Colonic mucosa (tissue), 4 donors: Measurements from ENCODE around the gene SEC14L6. TPM values are rescaled to one million over a fixed set of nuclear protein-coding genes. Genes with fewer than 3 reads are reported as not detected.
"Not testable (repeated sequence)": the region's sequence is repeated elsewhere in the genome, so short reads cannot be mapped to it uniquely, and the experiment has no call there.

Experiments used
- DNase-seq: peaks from one replicate; pipeline ENCODE4 v3.0.0-alpha.2; 2020
- H3K27ac ChIP-seq: fragments of 200-600 bp; one replicate; pipeline ENCODE4 v1.8.0; 2021
- H3K27me3 ChIP-seq: fragments of 200-600 bp; one replicate; pipeline ENCODE4 v1.8.0; 2021
- H3K36me3 ChIP-seq: fragments of 200-600 bp; one replicate; pipeline ENCODE4 v1.8.0; 2021
- H3K4me1 ChIP-seq: fragments of 200-600 bp; one replicate; pipeline ENCODE4 v1.8.0; 2021; ENCODE audit warnings: mild to moderate bottlenecking
- H3K4me3 ChIP-seq: fragments of 200-600 bp; one replicate; pipeline ENCODE4 v1.8.0; 2021
- H3K9ac ChIP-seq, 2 donors: one replicate each; pipeline ENCODE4 v1.7.0; 2013; ENCODE audit warnings: control low read depth in 2 of 2, low read depth in 2 of 2, low read length in 2 of 2
- H3K9me3 ChIP-seq: fragments of 200-600 bp; one replicate; pipeline ENCODE4 v1.8.0; 2021
- CTCF ChIP-seq: fragments of 200-600 bp; IDR thresholded peaks from one replicate; pipeline ENCODE4 v1.8.0; 2022; ENCODE audit warnings: antibody characterized with exemption, mild to moderate bottlenecking
- intact Hi-C: fragments of 100-400 bp; cut with DNase I; formaldehyde crosslinking; loops from one replicate; pipeline ENCODE4 v1.14.1; 2022
- total RNA-seq, 2 donors: library from RNA; stranded (reverse); fragmentation: NEBNext Ultra II Directional in 1 of 2; extraction: Animal tissue kit (Norgen Biotek cat#: 25700) in 1 of 2; gene quantifications; one replicate each; pipeline ENCODE4 v1.2.1, GENCODE V29; 2021
- donor health status: healthy.
- donor health status: DM: no; HTN: no; CAD: no.
- donor health status: DM: no; HTN: no; CAD: no.

Gene SEC14L6
- total RNA-seq, 2 donors from 2014 or later: not detected

GRCh38 chr22:30564761-30565119, 18.2 kb upstream of the SEC14L6 start:
- no peak overlapping the region for H3K9ac ChIP-seq
- no peak for DNase-seq
- H3K9me3 ChIP-seq: no peaks in the 10 kb centered on the region
- H3K27ac ChIP-seq: no peak overlapping the region
- H3K27me3 ChIP-seq: no peaks in the 10 kb centered on the region
- H3K4me1 ChIP-seq: no peaks in the 10 kb centered on the region
- intact Hi-C loops: no loop called here
- no peaks in the 10 kb centered on the region for H3K36me3 ChIP-seq
- TF ChIP-seq CTCF: no peak
- H3K4me3 ChIP-seq: no peak overlapping the region

GRCh38 chr22:30564045-30564760, 17.7 kb upstream of the SEC14L6 start:
- intact Hi-C loops: no loop called here
- no peak for DNase-seq
- no peaks in the 10 kb centered on the region for H3K9me3 ChIP-seq
- H3K9ac ChIP-seq: no peak overlapping the region
- H3K27ac ChIP-seq: no peak overlapping the region
- no peak for TF ChIP-seq CTCF
- no peaks in the 10 kb centered on the region for H3K4me1 ChIP-seq
- H3K4me3 ChIP-seq: no peak overlapping the region
- no peaks in the 10 kb centered on the region for H3K36me3 ChIP-seq
- no peaks in the 10 kb centered on the region for H3K27me3 ChIP-seq

GRCh38 chr22:30562366-30562765, 15.8 kb upstream of the SEC14L6 start:
- Histone ChIP-seq H3K36me3 (no peaks in the 10 kb centered on the region), H3K27me3 (no peaks in the 10 kb centered on the region), H3K9me3 (no peaks in the 10 kb centered on the region), H3K9ac (no peak overlapping the region), H3K4me3 (no peak overlapping the region), H3K4me1 (no peaks in the 10 kb centered on the region), H3K27ac (no peak overlapping the region)
- TF ChIP-seq CTCF: no peak
- DNase-seq: no peak
- intact Hi-C loops: no loop called here

- H3K4me1 ChIP-seq: no peaks in the 10 kb centered on the region
- H3K4me3 ChIP-seq: no peak overlapping the region
- no peaks in the 10 kb centered on the region for H3K27me3 ChIP-seq
- no peaks in the 10 kb centered on the region for H3K9me3 ChIP-seq
- no peak for TF ChIP-seq CTCF
- intact Hi-C loops: no loop called here
- no peak for DNase-seq
- H3K9ac ChIP-seq: no peak overlapping the region
- no peaks in the 10 kb centered on the region for H3K36me3 ChIP-seq
- H3K27ac ChIP-seq: no peak overlapping the region
These were observed 15.1 kb upstream of the SEC14L6 start for GRCh38 chr22:30561402-30562189.

- intact Hi-C loops, H3K27me3 ChIP-seq, H3K4me3 ChIP-seq, DNase-seq, H3K9me3 ChIP-seq, H3K27ac ChIP-seq, H3K4me1 ChIP-seq, H3K9ac ChIP-seq, H3K36me3 ChIP-seq: not testable (repeated sequence)
These were observed 14.2 kb upstream of the SEC14L6 start for GRCh38 chr22:30560643-30561202.
